C4-2B (cell line): ENCODE results near the gene AGPAT3.

Source experiments
- H3K27ac ChIP-seq: fragments of 450-650 bp; 2 replicates; pipeline ENCODE4 v1.5.1; 2017
- CTCF ChIP-seq: fragments of 450-650 bp; conservative IDR thresholded peaks from 2 replicates; pipeline ENCODE4 v1.5.1; 2017; ENCODE audit warnings: mild to moderate bottlenecking
- ZFX ChIP-seq: fragments of 450-650 bp; IDR thresholded peaks from 2 replicates; pipeline ENCODE4 v1.6.1; 2017

Gene AGPAT3

GRCh38 chr21:43900690-43901089 lies 35.7 kb downstream of the AGPAT3 start:
- TF ChIP-seq ZFX (no peak), CTCF (no peak)
- no peak overlapping the region for H3K27ac ChIP-seq

- no peak for TF ChIP-seq ZFX
- no peak for TF ChIP-seq CTCF
- peak overlapping the region; percentile 65 for H3K27ac ChIP-seq
Measured at GRCh38 chr21:43902441-43902840, 37.4 kb downstream of the AGPAT3 start.

GRCh38 chr21:43903451-43904091 lies 38.5 kb downstream of the AGPAT3 start:
- H3K27ac ChIP-seq: peak overlapping the region; percentile 65
- TF ChIP-seq CTCF: no peak
- TF ChIP-seq ZFX: no peak; the same call in 1 of the 2 replicates

GRCh38 chr21:43904331-43904781 lies 39.3 kb downstream of the AGPAT3 start:
- TF ChIP-seq CTCF (no peak), ZFX (no peak)
- peak overlapping the region; percentile 65 for H3K27ac ChIP-seq

GRCh38 chr21:43905726-43906455 lies 40.9 kb downstream of the AGPAT3 start:
- H3K27ac ChIP-seq: peak overlapping the region; percentile 29; the same call in 1 of the 2 replicates
- TF ChIP-seq ZFX: no peak
- TF ChIP-seq CTCF: no peak

GRCh38 chr21:43906585-43907370 lies 41.8 kb downstream of the AGPAT3 start:
- no peak overlapping the region for H3K27ac ChIP-seq
- TF ChIP-seq CTCF: no peak
- no peak for TF ChIP-seq ZFX

- H3K27ac ChIP-seq: no peak overlapping the region
- TF ChIP-seq CTCF: no peak
- no peak for TF ChIP-seq ZFX
Measured at GRCh38 chr21:43907751-43908150, 42.7 kb downstream of the AGPAT3 start.
